Eye (tissue), 1 donor: ENCODE data around the gene EPHB2.

Source experiments
- DNase-seq: peaks from one replicate; pipeline ENCODE4 v3.0.0-alpha.2; 2015

Gene EPHB2

GRCh38 chr1:22804969-22805671 is 94.5 kb downstream of the EPHB2 start:
- DNase-seq: no peak

DNA sequence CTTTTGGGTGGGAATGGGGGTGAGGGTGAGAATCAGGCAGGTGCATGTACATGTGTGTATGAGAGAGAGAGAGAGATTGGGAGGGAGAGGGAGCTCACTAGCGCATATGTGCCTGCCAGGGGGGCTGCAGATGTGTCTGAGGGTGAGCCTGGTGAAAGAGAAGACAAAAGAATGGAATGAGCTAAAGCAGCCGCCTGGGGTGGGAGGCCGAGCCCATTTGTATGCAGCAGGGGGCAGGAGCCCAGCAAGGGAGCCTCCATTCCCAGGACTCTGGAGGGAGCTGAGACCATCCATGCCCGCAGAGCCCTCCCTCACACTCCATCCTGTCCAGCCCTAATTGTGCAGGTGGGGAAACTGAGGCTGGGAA is 95.0 kb downstream of the EPHB2 start:
- peak; percentile 64 for DNase-seq

- DNase-seq: peak; percentile 83
Measured at GRCh38 chr1:22806584-22806983, 95.9 kb downstream of the EPHB2 start.

DNA sequence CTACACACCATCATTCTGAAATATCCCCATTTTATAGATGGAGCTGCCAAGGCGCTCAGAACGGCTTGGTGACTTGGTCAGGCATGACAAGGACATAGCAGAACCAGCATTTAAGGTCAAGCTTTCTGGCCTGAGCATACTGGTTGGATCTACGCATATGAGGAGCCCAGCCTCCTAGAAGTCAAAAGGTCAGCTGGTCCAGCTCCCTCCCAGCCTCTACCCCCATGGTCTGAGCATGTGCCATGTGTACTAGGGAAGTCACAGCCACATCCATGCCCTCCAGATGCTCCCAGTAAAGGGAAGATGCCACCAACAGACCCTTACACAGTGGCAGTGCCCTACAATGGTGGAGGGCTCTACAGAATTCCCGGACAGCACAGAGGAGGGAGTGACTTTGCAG is 96.7 kb downstream of the EPHB2 start:
- no peak for DNase-seq

- DNase-seq: no peak
Measured at GRCh38 chr1:22808186-22808675, 97.6 kb downstream of the EPHB2 start.

GRCh38 chr1:22808676-22809483 is 98.2 kb downstream of the EPHB2 start:
- peak; percentile 33 for DNase-seq

DNA sequence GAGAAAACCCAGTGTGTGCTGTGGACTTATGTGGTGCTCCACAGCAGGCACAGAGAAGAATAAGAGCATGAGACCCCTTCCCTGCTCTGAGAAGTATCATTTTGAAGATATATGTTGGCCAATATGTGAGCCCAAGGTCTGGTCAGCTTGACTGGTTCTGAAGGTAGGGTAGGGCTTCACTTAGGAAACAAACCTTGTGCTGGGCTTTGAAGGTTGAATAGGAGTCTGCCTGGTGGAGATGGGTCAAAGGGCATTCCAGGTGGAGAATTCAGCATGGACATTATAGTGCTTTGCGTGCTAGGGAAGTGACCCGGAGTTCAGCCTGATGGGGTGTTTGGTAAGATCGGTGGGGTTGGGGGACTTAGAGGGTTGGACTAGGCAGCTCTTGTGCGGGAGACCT is 99.1 kb downstream of the EPHB2 start:
- DNase-seq: no peak

- no peak for DNase-seq
Measured at GRCh38 chr1:22810378-22810777, 99.7 kb downstream of the EPHB2 start.

GRCh38 chr1:22812092-22812880 is 101.6 kb downstream of the EPHB2 start:
- DNase-seq: no peak

DNA sequence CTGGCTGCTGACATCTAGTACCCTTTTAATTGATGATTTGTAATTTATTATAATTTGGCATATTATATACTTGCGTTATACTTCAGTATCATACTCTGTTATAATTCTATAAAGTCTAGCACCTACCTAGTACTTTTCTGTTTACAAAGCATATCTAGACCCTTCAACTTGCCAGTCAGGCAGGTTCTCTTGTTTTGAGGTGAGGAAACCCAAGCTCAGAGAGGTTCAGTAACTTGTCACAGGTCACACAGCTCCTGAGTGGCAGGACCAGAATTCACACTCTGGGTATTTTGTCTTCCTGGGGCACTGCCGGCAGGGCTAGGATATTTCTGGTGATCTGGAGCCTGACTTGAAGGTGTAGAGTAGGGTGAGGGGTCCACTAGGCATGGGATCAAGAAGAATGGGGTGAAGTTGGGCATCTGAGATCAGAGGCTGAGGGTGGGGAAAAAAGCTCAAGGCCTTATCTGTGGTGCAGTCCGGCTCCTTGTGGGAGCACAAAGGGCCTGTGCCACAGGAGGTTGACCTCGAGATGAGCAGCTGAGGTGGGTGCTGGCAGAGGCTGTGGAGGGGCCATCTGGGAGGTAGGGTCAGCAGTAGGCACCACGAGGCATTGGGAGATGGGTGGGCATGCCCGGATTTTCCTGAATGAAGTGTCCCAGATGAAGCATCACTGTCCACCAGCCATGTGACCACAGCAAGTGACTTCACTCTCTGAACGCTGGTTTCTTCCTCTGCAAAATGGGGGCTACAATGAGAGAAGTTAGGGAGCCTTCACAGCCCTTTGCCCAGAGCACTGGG is 102.6 kb downstream of the EPHB2 start:
- DNase-seq: no peak

DNA sequence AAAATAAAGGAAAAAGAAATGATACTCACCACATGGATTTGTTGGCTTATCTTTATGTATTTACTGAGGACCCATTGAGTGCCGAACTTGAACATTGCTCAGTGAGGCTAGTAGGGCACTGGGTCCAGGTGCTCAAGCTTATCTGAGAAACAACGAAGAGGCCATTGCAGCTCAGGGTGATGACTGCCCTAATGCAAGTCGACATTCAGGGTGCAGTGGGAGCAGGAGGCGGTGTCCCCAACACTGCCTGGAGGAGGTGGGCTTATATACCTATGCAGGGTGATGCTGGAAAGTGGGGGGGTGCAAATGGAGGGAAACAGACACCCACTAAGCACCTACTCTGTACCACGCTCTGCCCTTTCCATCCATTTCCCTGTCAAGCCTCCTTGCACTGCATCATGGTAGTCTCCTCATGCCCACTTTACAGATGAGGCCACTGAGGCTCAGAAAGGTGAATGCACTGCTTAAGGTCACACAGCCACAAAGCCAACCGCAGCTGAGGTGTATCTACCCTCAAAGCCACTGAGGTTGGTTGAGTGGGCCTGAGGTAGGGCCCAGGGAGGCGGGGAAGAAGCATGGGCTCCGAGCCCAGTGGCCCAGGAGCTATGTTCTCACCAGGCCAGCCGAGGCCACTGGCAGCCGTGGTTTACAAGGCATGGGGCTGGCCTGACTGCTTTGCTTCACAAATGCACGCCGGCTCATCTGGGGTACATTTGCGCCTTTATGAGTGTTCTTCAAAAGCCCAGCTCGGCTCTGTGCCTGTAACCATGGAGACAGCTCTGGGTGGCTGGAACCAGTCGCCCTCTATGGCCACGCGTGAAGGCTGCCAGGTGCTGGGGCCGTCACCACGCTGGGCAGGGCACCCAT is 103.8 kb downstream of the EPHB2 start:
- DNase-seq: peak; percentile 62

DNA sequence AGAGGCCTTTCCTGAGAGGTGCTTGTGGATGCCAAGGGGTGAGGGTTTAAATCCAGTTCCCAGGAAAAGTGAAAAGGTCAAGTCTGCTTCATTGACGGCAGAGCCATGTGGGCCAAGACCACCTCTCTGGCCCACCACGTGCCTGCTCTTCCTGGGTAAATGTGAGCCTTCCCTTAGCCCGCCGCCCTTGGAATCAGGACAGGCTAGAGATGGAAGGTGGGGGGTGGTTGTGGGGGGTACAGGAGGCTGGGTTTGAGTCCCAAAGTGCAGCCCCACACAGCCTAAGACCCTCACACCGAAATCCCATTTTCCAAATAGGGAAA is 104.4 kb downstream of the EPHB2 start:
- DNase-seq: no peak

DNA sequence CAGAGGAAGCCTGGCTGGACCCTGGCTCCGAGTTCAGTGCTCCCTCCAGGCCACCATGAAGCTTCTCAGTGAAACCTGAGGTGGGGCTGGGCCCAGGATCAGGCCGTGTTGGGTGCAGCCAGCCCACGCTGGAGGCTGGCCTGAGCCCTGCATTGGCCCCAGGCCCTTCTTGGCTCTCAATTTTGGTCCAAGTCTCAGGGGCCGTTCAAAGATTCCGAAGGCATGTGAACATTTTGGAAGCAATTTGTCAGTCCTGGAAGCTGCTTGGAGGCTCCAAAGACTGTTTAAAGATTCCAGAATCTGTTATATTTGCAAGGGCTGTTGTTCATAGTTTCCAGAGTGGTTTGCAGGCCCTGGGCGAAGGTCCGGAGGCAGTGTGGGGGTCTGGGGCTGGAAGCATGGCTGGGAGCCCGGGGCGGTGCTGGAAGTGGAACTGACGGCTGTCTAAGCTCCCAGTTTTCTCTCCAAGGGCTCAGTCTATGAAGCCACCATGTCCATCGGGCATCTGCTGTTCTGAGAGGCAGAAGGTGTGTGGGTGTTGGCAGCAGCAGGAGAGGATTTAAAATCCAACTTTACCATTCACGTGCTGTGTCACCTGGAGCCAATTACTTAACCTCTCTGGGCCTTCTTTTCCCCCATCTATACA is 104.9 kb downstream of the EPHB2 start:
- peak; percentile 34 for DNase-seq

- no peak for DNase-seq
Measured at GRCh38 chr1:22816067-22816775, 105.6 kb downstream of the EPHB2 start.

- DNase-seq: no peak
Measured at GRCh38 chr1:22816803-22817202, 106.2 kb downstream of the EPHB2 start.

- no peak for DNase-seq
Measured at GRCh38 chr1:22817462-22817861, 106.8 kb downstream of the EPHB2 start.

DNA sequence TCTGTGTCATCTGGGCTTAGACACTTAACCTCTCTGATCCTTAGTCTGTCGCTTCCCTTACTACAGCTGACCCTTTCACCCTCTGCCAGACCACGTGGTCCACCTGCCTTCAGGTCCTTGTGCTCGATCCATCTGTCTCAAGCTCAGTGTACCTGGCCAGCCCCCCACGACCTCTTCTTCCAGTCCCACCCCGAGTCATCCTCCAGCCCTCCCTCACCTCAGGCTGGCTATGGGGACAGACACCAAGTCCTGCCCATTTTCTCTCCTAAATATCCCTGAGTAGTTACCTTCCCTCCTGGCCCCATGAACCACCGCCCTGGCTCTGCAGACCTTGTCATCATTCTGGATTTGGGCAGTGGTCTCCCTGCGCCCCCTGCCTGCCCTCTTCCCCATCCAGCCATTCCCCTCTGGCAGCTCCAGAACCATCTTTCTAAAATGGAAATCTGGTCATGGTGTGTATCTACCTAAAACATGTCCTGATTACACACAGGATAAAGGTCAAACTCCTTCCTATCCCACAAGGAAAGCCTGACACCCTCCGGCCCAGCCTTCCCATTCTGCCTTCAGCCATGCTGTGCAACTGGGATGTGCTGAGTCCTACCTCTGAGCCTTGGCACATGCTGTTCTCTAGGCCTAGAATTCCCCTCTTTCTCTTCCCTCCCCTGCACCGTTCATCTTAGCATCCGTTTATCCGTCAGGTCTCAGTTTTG is 107.6 kb downstream of the EPHB2 start:
- DNase-seq: no peak

- peak; percentile 71 for DNase-seq
Measured at GRCh38 chr1:22819361-22819760, 108.7 kb downstream of the EPHB2 start.

- DNase-seq: no peak
Measured at GRCh38 chr1:22821027-22821426, 110.4 kb downstream of the EPHB2 start.

DNA sequence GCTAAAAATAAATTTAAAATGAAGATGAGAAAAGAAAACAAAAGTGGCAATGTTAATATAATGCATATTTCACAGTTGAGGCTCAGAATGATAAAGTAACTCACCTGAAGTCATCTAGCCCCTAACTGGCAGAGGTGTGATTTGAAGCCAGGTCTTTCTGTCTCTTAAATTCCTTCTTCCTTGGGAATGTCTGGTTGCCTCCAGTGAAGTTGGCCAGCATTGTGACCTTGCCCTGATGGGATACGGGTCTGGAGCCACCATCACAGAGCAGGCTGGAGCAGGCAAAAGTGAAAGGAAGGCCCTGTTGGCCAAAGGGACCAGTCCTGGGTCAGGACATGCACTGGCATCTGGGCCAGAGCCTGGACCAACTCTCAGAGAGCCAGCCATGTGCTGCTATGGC is 111.7 kb downstream of the EPHB2 start:
- no peak for DNase-seq
